CD4-positive, alpha-beta T cell treated with Interferon alpha-2 for 1 hour (primary cell): ENCODE results near the gene ITK.

Source experiments
- DNase-seq, 2 donors: peaks; one replicate each; pipeline ENCODE4 v3.0.0-alpha.2; 2020 to 2022

The ITK gene

GRCh38 chr5:157283434-157283833, 102.8 kb downstream of the ITK start:
- peak; percentile 32 to 59 for DNase-seq

- DNase-seq = no peak
These were observed 104.0 kb downstream of the ITK start for GRCh38 chr5:157284458-157285212.

- no peak for DNase-seq
These were observed 104.8 kb downstream of the ITK start for GRCh38 chr5:157285310-157286035.

GRCh38 chr5:157286761-157287211, 106.1 kb downstream of the ITK start:
- no peak for DNase-seq

GRCh38 chr5:157288405-157289163, 107.9 kb downstream of the ITK start:
- no peak for DNase-seq

- DNase-seq = no peak
These were observed 108.7 kb downstream of the ITK start for GRCh38 chr5:157289164-157289819.

- DNase-seq = no peak
These were observed 109.7 kb downstream of the ITK start for GRCh38 chr5:157290156-157290980.

- DNase-seq = peak in 1 of 2 donors; percentile 50
These were observed 110.5 kb downstream of the ITK start for GRCh38 chr5:157290981-157291711.

- DNase-seq = no peak
These were observed 112.0 kb downstream of the ITK start for GRCh38 chr5:157292599-157292998.

GRCh38 chr5:157294407-157295091, 113.9 kb downstream of the ITK start:
- no peak for DNase-seq

- DNase-seq = no peak
These were observed 114.6 kb downstream of the ITK start for GRCh38 chr5:157295247-157295646.

GRCh38 chr5:157300564-157300963, 119.9 kb downstream of the ITK start:
- DNase-seq = no peak

GRCh38 chr5:157301066-157301465, 120.4 kb downstream of the ITK start:
- DNase-seq = no peak

- no peak for DNase-seq
These were observed 122.4 kb downstream of the ITK start for GRCh38 chr5:157303023-157303422.

- peak; percentile 44 to 65 for DNase-seq
These were observed 123.2 kb downstream of the ITK start for GRCh38 chr5:157303667-157304327.
